Transverse colon (tissue), 4 donors: ENCODE measurements around the gene ZNF688. TPM values are rescaled to one million over a fixed set of nuclear protein-coding genes. Genes with fewer than 3 reads are reported as not detected.

Experiments
- DNase-seq: peaks from one replicate; pipeline ENCODE4 v3.0.0-alpha.2; 2019
- H3K27ac ChIP-seq, 4 donors: fragments of 200-600 bp; sonication (generic); 2 replicates each; pipeline ENCODE4 v1.5.1; 2016 to 2018; ENCODE audit warnings: inconsistent platforms in 4 of 4
- H3K27me3 ChIP-seq: fragments of 200-600 bp; sonication (generic); 2 replicates; pipeline ENCODE4 v1.5.1; 2017; ENCODE audit warnings: inconsistent platforms
- H3K36me3 ChIP-seq, 4 donors: fragments of 200-600 bp; sonication (generic); 2 replicates each; pipeline ENCODE4 v1.5.1; 2017 to 2019; ENCODE audit warnings: inconsistent platforms in 4 of 4
- H3K4me1 ChIP-seq, 4 donors: fragments of 200-600 bp; sonication (generic); 2 replicates each; pipeline ENCODE4 v1.5.1; 2017 to 2020; ENCODE audit warnings: inconsistent platforms in 4 of 4
- H3K4me3 ChIP-seq, 4 donors: fragments of 200-600 bp; sonication (generic); 1 replicate in 1 of 4; 2 replicates in 3 of 4; pipeline versions ENCODE4 v1.5.1 to v1.6.1; 2017 to 2019; ENCODE audit warnings: inconsistent platforms in 4 of 4
- H3K9me3 ChIP-seq, 2 donors: fragments of 200-600 bp; sonication (generic); 2 replicates each; pipeline ENCODE4 v1.5.1; 2017 to 2019; ENCODE audit warnings: inconsistent platforms in 2 of 2
- CTCF ChIP-seq, 5 experiments: fragments of 200-600 bp in 3 of 5; fragments of 450-650 bp in 2 of 5; sonication (generic) in 3 of 5; IDR thresholded peaks; 1 replicate in 2 of 5; 2 replicates in 3 of 5; pipeline ENCODE4 v1.5.1; 2016 to 2017; ENCODE audit warnings: antibody characterized with exemption in 5 of 5, inconsistent platforms in 3 of 5, mild to moderate bottlenecking in 2 of 5, moderate library complexity in 1 of 5
- EP300 ChIP-seq: sonication (generic); formaldehyde crosslinking; IDR thresholded peaks from one replicate; pipeline ENCODE4 v1.6.1; 2017; ENCODE audit warnings: antibody characterized with exemption, low read depth
- POLR2A ChIP-seq: fragments of 450-650 bp; IDR thresholded peaks from one replicate; pipeline ENCODE4 v1.6.1; 2016; ENCODE audit warnings: antibody characterized with exemption, mild to moderate bottlenecking, moderate library complexity
- POLR2AphosphoS5 ChIP-seq, 3 donors: sonication (generic); formaldehyde crosslinking; IDR thresholded peaks; one replicate each; pipeline ENCODE4 v1.6.1; 2016; ENCODE audit warnings: antibody characterized with exemption in 3 of 3
- WGBS, 2 donors: methylation state at CpG; one replicate each; pipeline ENCODE4 v1.1.5; 2018; ENCODE audit warnings: low coverage in 1 of 2; 5-methylcytosine and 5-hydroxymethylcytosine counted together
- in situ Hi-C, 4 donors: fragments of 200-750 bp; cut with MboI; loops; one replicate each; pipeline versions ENCODE4 v1.15.0 to v1.15.1; 2017; ENCODE audit warnings: low sequenced_read_pairs in 3 of 4, low pct_ligation_motif_present in 1 of 4, low pct_unique_long_range_greater_than_20kb in 1 of 4
- intact Hi-C: fragments of 100-400 bp; cut with DNase I; formaldehyde crosslinking; loops from one replicate; pipeline ENCODE4 v1.15.1; 2023; ENCODE audit warnings: low total_unique reads
- total RNA-seq, 4 donors: library from RNA; depleted of rRNA; stranded (reverse); fragments of >200 nt; gene quantifications; one replicate each; pipeline ENCODE4 v1.1.0, GENCODE V29; 2016

Gene ZNF688
- total RNA-seq, 4 donors from 2014 or later: 22.9 to 64.3 (median 43.5) TPM

- in situ Hi-C loops: loop anchor here in 2 of 4 donors (10.0 to 25.0 kb wide), 2 partner anchors 64 to 134 kb away; partner anchors contain the start of genes DCTPP1 (in 1 of the 2) and SEPHS2 (in 1 of the 2)
- intact Hi-C loops: loop anchor here (10.0 kb wide), 1 partner anchor 54 kb away; no protein-coding TSS in a partner anchor
Measured at GRCh38 chr16:30570636-30571444, 674 bp downstream of the ZNF688 start.

GRCh38 chr16:30569746-30570635 is 1.5 kb downstream of the ZNF688 start:
- H3K9me3 ChIP-seq: no peaks in the 10 kb centered on the region
- H3K27ac ChIP-seq: peak overlapping the region; percentile 99 to 100 (median 99)
- peaks cover 12 to 34% (median 24%) of the 10 kb centered on the region in 4 donors for H3K4me1 ChIP-seq
- in situ Hi-C loops (loop anchor here in 2 of 4 donors (10.0 to 25.0 kb wide), 2 partner anchors 65 to 133 kb away; partner anchors contain the start of genes DCTPP1 (in 1 of the 2) and SEPHS2 (in 1 of the 2)), intact Hi-C loops (loop anchor here (10.0 kb wide), 1 partner anchor 55 kb away; no protein-coding TSS in a partner anchor)
- DNase-seq: no peak
- H3K36me3 ChIP-seq: no peaks in the 10 kb centered on the region
- no peaks in the 10 kb centered on the region for H3K27me3 ChIP-seq
- peak overlapping the region in 1 of 4 donors; percentile 81 for H3K4me3 ChIP-seq
- TF ChIP-seq EP300 (no peak), POLR2A (no peak), POLR2AphosphoS5 (IDR thresholded peaks at IDR 0.05) (no peak), CTCF (IDR thresholded peaks at IDR 0.05) (no peak)
- WGBS, 2 donors: 80 to 94% methylated on average over 5 to 44 of the region's 44 CpGs

More at GRCh38 chr16:30570636-30571444, 674 bp downstream of the ZNF688 start:
- H3K4me3 ChIP-seq: peak overlapping the region; percentile 81 to 92 (median 82)
- 7 to 67% methylated on average over 1 to 22 of the region's 22 CpGs for WGBS, 2 donors
- H3K27me3 ChIP-seq: no peaks in the 10 kb centered on the region
- H3K27ac ChIP-seq: peak overlapping the region; percentile 99 to 100 (median 99)
- peak in 1 of 3 donors; percentile 16 for TF ChIP-seq POLR2AphosphoS5 (IDR thresholded peaks at IDR 0.05)
- TF ChIP-seq EP300: no peak
- no peak for TF ChIP-seq POLR2A
- TF ChIP-seq CTCF (IDR thresholded peaks at IDR 0.05): no peak
- no peak for DNase-seq
- H3K36me3 ChIP-seq: no peaks in the 10 kb centered on the region
- H3K9me3 ChIP-seq: no peaks in the 10 kb centered on the region
- H3K4me1 ChIP-seq: peaks cover 12 to 34% (median 24%) of the 10 kb centered on the region in 4 donors

- Histone ChIP-seq H3K27ac (peak overlapping the region in 1 of 4 donors; percentile 69), H3K4me1 (peaks cover 12 to 34% (median 24%) of the 10 kb centered on the region in 4 donors), H3K9me3 (no peaks in the 10 kb centered on the region), H3K27me3 (no peaks in the 10 kb centered on the region), H3K36me3 (no peaks in the 10 kb centered on the region), H3K4me3 (no peak overlapping the region)
- no peak for DNase-seq
- TF ChIP-seq CTCF (IDR thresholded peaks at IDR 0.05) (no peak), POLR2AphosphoS5 (IDR thresholded peaks at IDR 0.05) (no peak), POLR2A (no peak), EP300 (no peak)
- intact Hi-C loops (no loop called here), in situ Hi-C loops (loop anchor here in 1 of 4 donors (25.0 kb wide), 1 partner anchor 132 kb away; the partner anchor contains the start of genes DCTPP1 and SEPHS2)
- WGBS, 2 donors: 97% methylated on average over 3 of the region's 3 CpGs; no CpG with 5 or more reads in 1 of the 2 donors
Measured at GRCh38 chr16:30569281-30569680, 2.2 kb downstream of the ZNF688 start.
